Spleen (tissue), 7 donors: ENCODE data around the gene ZDHHC12.

Source experiments
- CTCF ChIP-seq, 11 experiments: fragments of 200-600 bp in 7 of 11; fragments of 450-650 bp in 4 of 11; sonication (generic) in 4 of 11; IDR thresholded peaks in 8 of 11; conservative IDR thresholded peaks in 3 of 11; 1 replicate in 7 of 11; 2 replicates in 4 of 11; pipeline versions ENCODE4 v1.4.0 to v1.8.0; 2016 to 2021; ENCODE audit warnings: antibody characterized with exemption in 11 of 11, inconsistent platforms in 4 of 11, mild to moderate bottlenecking in 1 of 11
- POLR2A ChIP-seq, 3 donors: fragments of 450-650 bp; IDR thresholded peaks; one replicate each; pipeline ENCODE4 v1.5.1; 2017; ENCODE audit warnings: antibody characterized with exemption in 3 of 3, mild to moderate bottlenecking in 1 of 3
- POLR2AphosphoS5 ChIP-seq, 3 donors: sonication (generic); formaldehyde crosslinking; IDR thresholded peaks; one replicate each; pipeline ENCODE4 v1.5.1; 2017; ENCODE audit warnings: antibody characterized with exemption in 3 of 3
- donor health status: DM: no; HTN: no; CAD: no; lungs with moderate emphysema.
- donor health status: DM: no; HTN: no; CAD: no.
- donor health status: DM: no; HTN: no; CAD: no.

GRCh38 chr9:128768606-128769005 lies 44.7 kb upstream of the ZDHHC12 start:
- TF ChIP-seq CTCF (IDR thresholded peaks at IDR 0.05 in 8 of 11, conservative IDR thresholded peaks at IDR 0.05 in 3 of 11) (no peak), POLR2AphosphoS5 (IDR thresholded peaks at IDR 0.05) (no peak), POLR2A (IDR thresholded peaks at IDR 0.05) (no peak)
